Measurements from ENCODE around the gene CTNNA3.

DNA sequence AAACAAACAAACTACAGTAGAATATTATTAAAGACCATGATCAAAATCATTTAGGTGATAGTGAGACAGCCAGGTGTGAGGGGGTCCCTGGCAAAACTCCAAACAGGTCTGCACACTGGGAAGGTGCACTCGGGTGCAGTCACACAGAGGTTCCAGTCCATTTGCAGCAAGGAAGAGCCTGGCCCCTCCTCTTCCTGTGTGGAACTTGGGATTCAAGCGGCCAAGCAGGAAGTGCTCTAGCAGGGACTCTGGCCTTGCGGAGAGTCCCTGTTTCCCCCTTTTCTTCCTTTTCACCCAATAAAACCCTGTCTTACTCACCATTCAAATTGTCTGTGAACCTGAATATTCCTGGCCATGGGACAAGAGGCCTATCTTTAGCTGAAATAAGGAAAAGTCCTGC is 588.3 kb downstream of the CTNNA3 start:
- TF ChIP-seq POLR2A (IDR thresholded peaks at IDR 0.05; ENCODE audit: borderline replicate concordance, extremely low read depth, insufficient read depth, insufficient read length), result no peak
- TF ChIP-seq, protein P1, sequence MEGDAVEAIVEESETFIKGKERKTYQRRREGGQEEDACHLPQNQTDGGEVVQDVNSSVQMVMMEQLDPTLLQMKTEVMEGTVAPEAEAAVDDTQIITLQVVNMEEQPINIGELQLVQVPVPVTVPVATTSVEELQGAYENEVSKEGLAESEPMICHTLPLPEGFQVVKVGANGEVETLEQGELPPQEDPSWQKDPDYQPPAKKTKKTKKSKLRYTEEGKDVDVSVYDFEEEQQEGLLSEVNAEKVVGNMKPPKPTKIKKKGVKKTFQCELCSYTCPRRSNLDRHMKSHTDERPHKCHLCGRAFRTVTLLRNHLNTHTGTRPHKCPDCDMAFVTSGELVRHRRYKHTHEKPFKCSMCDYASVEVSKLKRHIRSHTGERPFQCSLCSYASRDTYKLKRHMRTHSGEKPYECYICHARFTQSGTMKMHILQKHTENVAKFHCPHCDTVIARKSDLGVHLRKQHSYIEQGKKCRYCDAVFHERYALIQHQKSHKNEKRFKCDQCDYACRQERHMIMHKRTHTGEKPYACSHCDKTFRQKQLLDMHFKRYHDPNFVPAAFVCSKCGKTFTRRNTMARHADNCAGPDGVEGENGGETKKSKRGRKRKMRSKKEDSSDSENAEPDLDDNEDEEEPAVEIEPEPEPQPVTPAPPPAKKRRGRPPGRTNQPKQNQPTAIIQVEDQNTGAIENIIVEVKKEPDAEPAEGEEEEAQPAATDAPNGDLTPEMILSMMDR (IDR thresholded peaks at IDR 0.05 in 2 of 3, conservative IDR thresholded peaks at IDR 0.05 in 1 of 3; ENCODE audit: borderline replicate concordance in 1 of 3, insufficient read depth in 1 of 3, low read depth in 2 of 3, low read length in 2 of 3), result no peak
- no peak for TF ChIP-seq EZH2 (IDR thresholded peaks at IDR 0.05)
- TF ChIP-seq POLR2AphosphoS5 (IDR thresholded peaks at IDR 0.05; ENCODE audit: low read depth, low read length), result no peak
- TF ChIP-seq EZH2phosphoT487 (IDR thresholded peaks at IDR 0.05; ENCODE audit: borderline replicate concordance), result no peak
- no peak for TF ChIP-seq SIN3A (IDR thresholded peaks at IDR 0.05; ENCODE audit: low read depth)
